Right cardiac atrium (tissue), 5 donors: ENCODE measurements around the gene SDF4. TPM values are rescaled to one million over a fixed set of nuclear protein-coding genes. Genes with fewer than 3 reads are reported as not detected.
A peak's percentile ranks its signal among the peaks of the same experiment; 100 is the strongest.

Experiments
- ATAC-seq, 2 donors: fragments of 200-7000 bp; cut with Tn5 transposase; one replicate each; pipeline versions ENCODE4 v1.8.0 to v1.9.1; 2020; ENCODE audit warnings: moderate library complexity in 2 of 2, mild to moderate bottlenecking in 1 of 2
- DNase-seq, 3 donors: peaks; one replicate each; pipeline ENCODE4 v3.0.0-alpha.2; 2020
- H3K27ac ChIP-seq: one replicate; pipeline ENCODE4 v1.5.1; 2013; ENCODE audit warnings: mild to moderate bottlenecking, low read length, control low read depth, moderate library complexity
- H3K27me3 ChIP-seq: one replicate; pipeline ENCODE4 v1.6.1; 2013; ENCODE audit not compliant: control insufficient read depth, insufficient read depth
- H3K4me1 ChIP-seq: one replicate; pipeline ENCODE4 v1.6.1; 2013; ENCODE audit warnings: low read length; ENCODE audit not compliant: control insufficient read depth, insufficient read depth
- H3K4me3 ChIP-seq: one replicate; pipeline ENCODE4 v1.5.1; 2013; ENCODE audit warnings: low read length, control low read depth
- H3K9me3 ChIP-seq: one replicate; pipeline ENCODE4 v1.6.1; 2013; ENCODE audit warnings: low read length; ENCODE audit not compliant: control insufficient read depth
- WGBS: extraction: QIAGEN DNeasy Blood & Tissue Kit; methylation state at CpG from one replicate; pipeline ENCODE4 v1.1.7; 2013; 5-methylcytosine and 5-hydroxymethylcytosine counted together
- intact Hi-C, 4 donors: fragments of 100-400 bp; cut with DNase I; formaldehyde crosslinking; loops; one replicate each; pipeline versions ENCODE4 v1.11.0 to v1.14.0; 2022 to 2023
- polyA plus RNA-seq: library from polyadenylated mRNA; stranded (reverse); fragments of 200-250 nt; gene quantifications from one replicate; pipeline ENCODE4 v1.2.3, GENCODE V29; 2013
- total RNA-seq, 4 donors: library from RNA; stranded (reverse); fragmentation: NEBNext Ultra II Directional; extraction: Animal tissue kit (Norgen Biotek cat#: 25700); gene quantifications; one replicate each; pipeline ENCODE4 v1.2.1, GENCODE V29; 2021
- donor health status: healthy with polysubstance abuse.
- donor health status: DM: no; HTN: yes; CAD: no.
- donor health status: DM: no; HTN: no; CAD: no.
- donor health status: DM: no; HTN: yes; CAD: no; lungs with severe emphysema.
- donor health status: DM: yes; HTN: yes; CAD: no.

Gene SDF4
- total and polyA plus RNA-seq, 5 donors = 156 to 215 (median 166) TPM

GRCh38 chr1:1272341-1273208 is 40.8 kb upstream of the SDF4 start:
- ATAC-seq (no peak), DNase-seq (peak in 1 of 3 donors; percentile 50)
- no peaks in the 10 kb centered on the region for H3K27me3 ChIP-seq
- 33% methylated on average over 43 of the region's 43 CpGs for WGBS
- intact Hi-C loops = no loop called here
- peak overlapping the region; percentile 80 for H3K4me3 ChIP-seq
- no peaks in the 10 kb centered on the region for H3K9me3 ChIP-seq
- H3K4me1 ChIP-seq = peaks cover 19% of the 10 kb centered on the region
- peak overlapping the region; percentile 76 for H3K27ac ChIP-seq

GRCh38 chr1:1270813-1271212 is 39.0 kb upstream of the SDF4 start:
- 48% methylated on average over 7 of the region's 7 CpGs for WGBS
- Histone ChIP-seq H3K4me1 (peaks cover 19% of the 10 kb centered on the region), H3K4me3 (no peak overlapping the region), H3K9me3 (no peaks in the 10 kb centered on the region), H3K27ac (no peak overlapping the region), H3K27me3 (no peaks in the 10 kb centered on the region)
- peak in 1 of 2 donors; percentile 4 for ATAC-seq
- DNase-seq = peak in 2 of 3 donors; percentile 64 to 69
- intact Hi-C loops = no loop called here

GRCh38 chr1:1268284-1268682 is 36.5 kb upstream of the SDF4 start:
- Histone ChIP-seq H3K27ac (no peak overlapping the region), H3K9me3 (no peaks in the 10 kb centered on the region), H3K27me3 (no peaks in the 10 kb centered on the region), H3K4me1 (peaks cover 16% of the 10 kb centered on the region), H3K4me3 (no peak overlapping the region)
- WGBS = 96% methylated on average over 13 of the region's 13 CpGs
- ATAC-seq (no peak), DNase-seq (peak in 1 of 3 donors; percentile 51)
- intact Hi-C loops = no loop called here

- intact Hi-C loops = no loop called here
Measured at GRCh38 chr1:1267488-1268283, 35.9 kb upstream of the SDF4 start.

GRCh38 chr1:1264868-1265272 is 33.1 kb upstream of the SDF4 start:
- H3K27ac ChIP-seq = no peak overlapping the region
- DNase-seq = no peak
- H3K9me3 ChIP-seq = no peaks in the 10 kb centered on the region
- no peak overlapping the region for H3K4me3 ChIP-seq
- no peak for ATAC-seq
- 74% methylated on average over 10 of the region's 10 CpGs for WGBS
- H3K4me1 ChIP-seq = peaks cover 3% of the 10 kb centered on the region
- intact Hi-C loops = no loop called here
- no peaks in the 10 kb centered on the region for H3K27me3 ChIP-seq

More at GRCh38 chr1:1267488-1268283, 35.9 kb upstream of the SDF4 start:
- ATAC-seq (no peak), DNase-seq (peak in 1 of 3 donors; percentile 59)
- Histone ChIP-seq H3K4me1 (peaks cover 16% of the 10 kb centered on the region), H3K9me3 (no peaks in the 10 kb centered on the region), H3K27ac (no peak overlapping the region), H3K4me3 (no peak overlapping the region), H3K27me3 (no peaks in the 10 kb centered on the region)
- WGBS = 94% methylated on average over 39 of the region's 39 CpGs

- Histone ChIP-seq H3K4me1 (peaks cover 3% of the 10 kb centered on the region), H3K27ac (no peak overlapping the region), H3K9me3 (no peaks in the 10 kb centered on the region), H3K27me3 (no peaks in the 10 kb centered on the region), H3K4me3 (no peak overlapping the region)
- intact Hi-C loops = no loop called here
- DNase-seq = no peak
- no peak for ATAC-seq
- 89% methylated on average over 9 of the region's 9 CpGs for WGBS
Measured at GRCh38 chr1:1264026-1264425, 32.2 kb upstream of the SDF4 start.

GRCh38 chr1:1262758-1263157 is 31.0 kb upstream of the SDF4 start:
- Histone ChIP-seq H3K9me3 (no peaks in the 10 kb centered on the region), H3K27ac (no peak overlapping the region), H3K4me1 (peaks cover 3% of the 10 kb centered on the region), H3K27me3 (no peaks in the 10 kb centered on the region), H3K4me3 (no peak overlapping the region)
- peak in 1 of 3 donors; percentile 18 for DNase-seq
- no peak for ATAC-seq
- intact Hi-C loops = no loop called here
- WGBS = 93% methylated on average over 8 of the region's 8 CpGs

GRCh38 chr1:1262071-1262470 is 30.3 kb upstream of the SDF4 start:
- DNase-seq (peak in 2 of 3 donors; percentile 27 to 37), ATAC-seq (no peak)
- Histone ChIP-seq H3K9me3 (no peaks in the 10 kb centered on the region), H3K27me3 (no peaks in the 10 kb centered on the region), H3K27ac (no peak overlapping the region), H3K4me3 (no peak overlapping the region), H3K4me1 (peaks cover 3% of the 10 kb centered on the region)
- intact Hi-C loops = no loop called here
- 94% methylated on average over 17 of the region's 17 CpGs for WGBS

- DNase-seq = peak in 2 of 3 donors; percentile 57 to 65
- peaks cover 3% of the 10 kb centered on the region for H3K4me1 ChIP-seq
- no peak overlapping the region for H3K27ac ChIP-seq
- intact Hi-C loops = no loop called here
- H3K27me3 ChIP-seq = no peaks in the 10 kb centered on the region
- ATAC-seq = peak; percentile 19 to 79
- H3K9me3 ChIP-seq = no peaks in the 10 kb centered on the region
- 52% methylated on average over 16 of the region's 16 CpGs for WGBS
- H3K4me3 ChIP-seq = no peak overlapping the region
Measured at GRCh38 chr1:1260843-1261560, 29.2 kb upstream of the SDF4 start.

GRCh38 chr1:1259951-1260600 is 28.3 kb upstream of the SDF4 start:
- H3K9me3 ChIP-seq = no peaks in the 10 kb centered on the region
- H3K27ac ChIP-seq = peak overlapping the region; percentile 27
- intact Hi-C loops = no loop called here
- WGBS = 66% methylated on average over 26 of the region's 26 CpGs
- H3K4me3 ChIP-seq = no peak overlapping the region
- no peaks in the 10 kb centered on the region for H3K27me3 ChIP-seq
- peak; percentile 18 to 65 for ATAC-seq
- DNase-seq = peak in 2 of 3 donors; percentile 84 to 86
- peaks cover 3% of the 10 kb centered on the region for H3K4me1 ChIP-seq
